Adipose tissue (tissue), 3 donors: ENCODE measurements around the gene FNDC3B. TPM values are rescaled to one million over a fixed set of nuclear protein-coding genes. Genes with fewer than 3 reads are reported as not detected.

Source experiments
- H3K27ac ChIP-seq: one replicate; pipeline ENCODE4 v1.5.1; 2013; ENCODE audit warnings: low read depth, low read length
- WGBS, 3 donors: extraction: QIAGEN DNeasy Blood & Tissue Kit; methylation state at CpG; one replicate each; pipeline ENCODE4 v1.1.7; 2013; 5-methylcytosine and 5-hydroxymethylcytosine counted together
- polyA plus RNA-seq, 3 donors: library from polyadenylated mRNA; stranded (reverse); fragments of 200-250 nt; gene quantifications; one replicate each; pipeline ENCODE4 v1.2.3, GENCODE V29; 2013
- donor health status: healthy with polysubstance abuse.
- donor health status: Bipolar disorder and iron deficiency.
- donor health status: healthy.

FNDC3B gene
- polyA plus RNA-seq, 3 donors, result 12.9 to 31.8 (median 29.6) TPM

DNA sequence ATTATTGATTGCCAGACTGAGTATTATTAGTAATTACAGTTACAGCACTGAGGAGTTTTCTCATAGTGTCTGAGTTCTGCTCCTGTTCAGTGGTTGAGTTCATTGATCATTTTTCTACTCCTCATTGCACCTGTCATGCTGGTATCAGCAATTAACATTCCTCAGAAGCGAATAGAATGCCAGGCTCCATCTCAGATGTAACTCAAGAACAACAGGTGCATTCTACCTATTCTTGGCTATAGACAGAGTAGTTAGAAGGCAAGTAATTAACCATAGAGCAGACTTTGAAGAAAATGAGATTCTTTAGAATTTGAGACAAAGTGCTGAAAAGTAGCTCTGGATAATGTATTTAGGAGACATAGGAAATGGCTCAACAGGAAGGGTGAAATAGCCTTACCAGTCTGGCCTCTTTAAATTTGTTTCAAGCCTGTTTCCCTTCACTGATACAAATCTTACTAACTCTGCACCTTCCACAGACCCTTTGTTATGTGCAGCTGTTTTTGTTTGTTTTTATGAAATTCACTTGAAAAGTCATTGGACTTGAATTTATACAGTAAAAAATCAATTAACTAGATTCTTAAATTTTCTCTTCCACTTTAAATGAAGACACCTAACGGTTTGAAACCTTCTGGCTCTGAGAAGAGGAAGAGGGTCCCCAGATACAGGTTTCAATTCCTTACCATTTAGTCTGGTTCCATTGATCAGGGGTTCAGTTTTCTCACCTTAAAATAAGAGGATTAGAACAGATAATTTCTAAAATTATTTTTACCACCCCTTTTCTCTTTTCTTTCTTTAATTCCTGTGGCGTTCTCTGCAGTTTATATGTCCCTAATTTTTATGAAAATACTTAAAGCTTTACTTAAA is 109.6 kb downstream of the FNDC3B start:
- WGBS, 3 donors, result 70 to 80% (median 75%) methylated on average over 3 of the region's 3 CpGs
- H3K27ac ChIP-seq, result no peak overlapping the region

- no peak overlapping the region for H3K27ac ChIP-seq
- 82 to 89% (median 85%) methylated on average over 3 of the region's 3 CpGs for WGBS, 3 donors
Observed at GRCh38 chr3:172150268-172150667, 110.9 kb downstream of the FNDC3B start.

- 67 to 73% (median 67%) methylated on average over 5 of the region's 5 CpGs for WGBS, 3 donors
- H3K27ac ChIP-seq, result no peak overlapping the region
Observed at GRCh38 chr3:172150913-172151650, 111.7 kb downstream of the FNDC3B start.

- peak overlapping the region; percentile 71 for H3K27ac ChIP-seq
- 65 to 83% (median 68%) methylated on average over 14 of the region's 14 CpGs for WGBS, 3 donors
Observed at GRCh38 chr3:172151651-172152649, 112.6 kb downstream of the FNDC3B start.

DNA sequence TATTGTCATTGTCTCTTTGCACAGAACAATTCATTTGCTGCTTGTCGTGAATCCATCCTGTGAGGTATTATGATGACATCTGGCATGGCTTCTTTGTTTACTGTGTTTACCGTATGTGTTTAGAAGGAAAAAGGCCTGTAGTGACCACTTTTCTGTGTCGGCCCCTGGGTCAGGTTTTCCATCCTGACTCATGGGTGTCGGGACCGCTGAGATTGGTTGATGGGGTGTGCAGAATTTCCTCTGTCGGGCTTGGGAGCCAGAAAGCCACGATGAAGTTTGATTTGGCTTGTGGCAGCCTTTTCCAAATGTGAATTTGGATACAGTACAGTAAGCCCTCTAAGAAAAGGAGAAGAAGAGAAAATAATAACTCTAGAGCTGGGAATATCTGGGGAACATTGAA is 113.5 kb downstream of the FNDC3B start:
- no peak overlapping the region for H3K27ac ChIP-seq
- WGBS, 3 donors, result 22 to 28% (median 28%) methylated on average over 7 of the region's 7 CpGs

- 12 to 17% (median 14%) methylated on average over 8 of the region's 8 CpGs for WGBS, 3 donors
- H3K27ac ChIP-seq, result no peak overlapping the region
Observed at GRCh38 chr3:172153335-172153861, 114.0 kb downstream of the FNDC3B start.

DNA sequence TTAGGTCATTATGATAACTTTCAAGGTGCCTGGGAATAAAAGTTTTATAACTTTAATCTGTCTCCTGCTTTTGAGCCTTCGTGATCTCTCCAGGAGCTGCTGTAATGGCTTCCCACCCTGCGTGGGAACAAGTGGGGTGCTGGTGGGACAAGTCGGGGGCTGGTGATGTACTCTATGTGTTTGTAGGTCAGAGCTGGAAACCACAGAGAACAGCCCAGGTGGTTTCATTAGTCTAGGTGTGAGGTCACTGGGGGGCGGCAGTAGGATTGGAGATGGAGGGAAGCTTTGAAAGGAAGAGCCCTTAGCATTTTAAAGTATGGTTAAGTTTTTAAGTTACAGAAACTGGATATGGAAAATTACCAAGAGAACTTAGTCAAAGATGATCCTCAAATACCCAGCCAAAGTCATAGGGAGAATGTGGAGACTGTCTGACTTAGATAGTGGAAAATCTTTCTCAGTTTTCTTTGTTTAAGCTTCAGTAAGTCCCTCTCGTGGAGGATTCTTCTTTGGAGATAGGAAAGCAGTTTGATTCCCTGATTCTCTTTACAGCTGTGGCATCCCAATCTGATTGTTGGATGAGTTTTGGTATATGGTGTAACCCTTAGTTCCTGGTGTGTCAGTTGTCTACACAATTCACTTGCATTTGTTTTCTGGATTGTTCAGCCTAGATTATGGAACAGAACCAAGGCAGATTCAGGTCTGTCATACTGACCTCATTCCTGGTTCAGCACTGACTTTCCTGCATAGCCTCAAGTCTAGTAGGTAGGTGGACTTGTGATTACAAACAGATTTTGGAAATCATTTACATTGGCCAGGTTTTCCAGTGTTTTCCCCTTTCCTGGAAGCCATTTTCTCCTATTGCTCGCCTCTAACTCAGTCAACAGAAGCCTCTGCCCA is 115.6 kb downstream of the FNDC3B start:
- 79 to 87% (median 87%) methylated on average over 6 of the region's 6 CpGs for WGBS, 3 donors

GRCh38 chr3:172155897-172156585 is 116.7 kb downstream of the FNDC3B start:
- whole genome bisulfite sequencing, 3 donors, result 35 to 59% (median 57%) methylated on average over 8 of the region's 8 CpGs
- H3K27ac ChIP-seq, result no peak overlapping the region

More for the DNA sequence above, 115.6 kb downstream of the FNDC3B start:
- no peak overlapping the region for H3K27ac ChIP-seq

DNA sequence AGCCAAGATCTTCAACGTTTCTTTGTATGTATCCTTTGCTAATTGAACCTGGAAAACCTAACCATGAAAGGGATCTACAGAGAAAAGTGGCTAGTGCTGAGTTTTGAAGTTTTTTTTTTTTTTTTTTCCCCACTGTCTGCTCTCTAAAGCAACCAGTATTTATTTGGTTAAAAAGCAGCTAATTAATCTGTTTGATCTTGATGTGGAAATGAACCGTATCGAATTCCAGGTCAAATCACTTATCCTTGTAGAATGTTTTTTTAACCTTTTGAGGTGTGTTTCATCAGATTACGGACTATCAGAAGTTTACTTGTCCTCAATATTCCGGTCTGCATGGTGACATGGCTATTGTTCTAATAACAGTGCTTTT is 117.2 kb downstream of the FNDC3B start:
- no peak overlapping the region for H3K27ac ChIP-seq
- WGBS, 3 donors, result 31 to 62% (median 57%) methylated on average over 5 of the region's 5 CpGs

GRCh38 chr3:172157564-172158258 is 118.3 kb downstream of the FNDC3B start:
- H3K27ac ChIP-seq, result no peak overlapping the region
- WGBS, 3 donors, result 80 to 92% (median 90%) methylated on average over 3 of the region's 3 CpGs

- 95 to 97% (median 95%) methylated on average over 4 of the region's 4 CpGs for WGBS, 3 donors
- no peak overlapping the region for H3K27ac ChIP-seq
Observed at GRCh38 chr3:172158741-172159140, 119.4 kb downstream of the FNDC3B start.

GRCh38 chr3:172159376-172159775 is 120.0 kb downstream of the FNDC3B start:
- H3K27ac ChIP-seq, result no peak overlapping the region
- 55 to 88% (median 61%) methylated on average over 1 of the region's 1 CpG for WGBS, 3 donors

DNA sequence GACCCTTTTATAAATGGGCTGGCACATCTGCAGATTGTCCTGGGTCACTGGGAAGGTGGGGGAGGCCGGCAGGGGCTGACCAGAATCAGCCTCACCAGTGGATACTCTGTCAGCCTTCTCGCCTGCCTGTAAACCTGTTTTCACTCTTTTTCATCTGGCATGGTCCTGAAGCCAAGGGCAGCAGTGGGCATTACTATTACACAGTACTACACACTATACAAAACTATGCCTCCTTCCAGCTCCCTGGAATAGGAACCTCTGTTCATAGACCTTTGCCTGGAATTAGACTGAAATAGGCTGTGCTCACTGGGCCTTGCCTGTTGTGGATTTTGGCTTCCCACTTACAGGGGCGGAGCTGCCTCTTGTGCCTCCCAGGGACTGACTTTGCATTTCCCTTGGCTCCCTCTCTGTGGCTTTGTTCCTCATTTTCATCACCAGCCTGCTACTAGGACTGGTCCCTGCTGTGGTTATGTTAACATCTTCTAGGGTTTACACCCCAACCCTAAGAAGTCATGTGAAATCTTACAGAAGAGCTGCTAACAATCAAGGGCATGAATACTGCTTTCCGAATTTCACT is 120.7 kb downstream of the FNDC3B start:
- no peak overlapping the region for H3K27ac ChIP-seq
- WGBS, 3 donors, result 46 to 58% (median 52%) methylated on average over 4 of the region's 4 CpGs

- H3K27ac ChIP-seq, result no peak overlapping the region
Observed at GRCh38 chr3:172161133-172161789, 121.9 kb downstream of the FNDC3B start.

DNA sequence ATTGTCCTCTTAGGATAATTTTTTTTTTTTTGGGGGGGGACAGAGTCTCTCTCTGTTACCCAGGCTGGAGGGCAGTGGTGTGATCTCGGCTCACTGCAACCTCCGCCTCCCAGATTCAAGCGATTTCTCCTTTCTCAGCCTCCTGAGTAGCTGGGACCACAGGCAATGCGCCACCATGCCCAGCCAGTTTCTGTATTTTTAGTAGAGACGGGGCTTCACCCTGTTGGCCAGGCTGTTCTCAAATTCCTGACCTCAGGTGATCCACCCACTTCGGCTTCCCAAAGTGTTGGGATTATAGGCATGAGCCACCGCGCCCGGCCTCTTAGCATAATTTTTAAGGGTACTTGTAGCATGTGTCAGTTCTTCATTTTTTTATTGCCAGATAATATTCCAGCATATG is 122.6 kb downstream of the FNDC3B start:
- H3K27ac ChIP-seq, result no peak overlapping the region
- WGBS, 3 donors, result 96 to 98% (median 98%) methylated on average over 9 of the region's 9 CpGs

More at GRCh38 chr3:172161133-172161789, 121.9 kb downstream of the FNDC3B start:
- WGBS, 3 donors, result 89 to 94% (median 92%) methylated on average over 4 of the region's 4 CpGs
